GM10248 (cell line): ENCODE results near the gene TEK.

Source experiments
- CTCF ChIA-PET: fragments of 300-600 bp; sonication (Branson Sonifier 250); formaldehyde crosslinking; extraction: SDS; loops from one replicate; lab custom pipeline; 2021; ENCODE audit warnings: antibody characterized with exemption; lab: Yijun Ruan, JAX
- POLR2A ChIA-PET: fragments of 350-650 bp; sonication (Branson Sonifier 250); formaldehyde crosslinking; extraction: SDS; loops from one replicate; lab custom pipeline; 2020; ENCODE audit warnings: antibody characterized with exemption; lab: Yijun Ruan, JAX
- DNase-seq: peaks from one replicate; pipeline ENCODE4 v3.0.0; 2012; ENCODE audit errors: extremely low spot score
- CTCF ChIP-seq: IDR thresholded peaks from 2 replicates; pipeline ENCODE4 v1.5.1; 2012; ENCODE audit warnings: mild to moderate bottlenecking, low read depth; ENCODE audit errors: extremely low read depth, missing control alignments, control extremely low read depth

Gene TEK

GRCh38 chr9:27118916-27119315 is 9.9 kb downstream of the TEK start:
- DNase-seq: no peak
- ChIA-PET POLR2A (no interaction called here), CTCF (no interaction called here)
- no peak for TF ChIP-seq CTCF

- CTCF ChIA-PET: interaction anchor here (1.0 to 1.7 kb wide), 2 partner anchors 10 to 12 kb away, joined by 3 to 5 read pairs; no protein-coding TSS in a partner anchor
- no peak for TF ChIP-seq CTCF
- DNase-seq: no peak
- POLR2A ChIA-PET: no interaction called here
Measured at GRCh38 chr9:27124151-27124550, 15.1 kb downstream of the TEK start.

GRCh38 chr9:27125030-27125429 is 16.0 kb downstream of the TEK start:
- no peak for DNase-seq
- ChIA-PET POLR2A (no interaction called here), CTCF (interaction anchor here (0.9 to 1.0 kb wide), 2 partner anchors 8 to 13 kb away, joined by 3 read pairs; no protein-coding TSS in a partner anchor)
- no peak for TF ChIP-seq CTCF

- CTCF ChIA-PET: interaction anchor here (0.9 to 1.0 kb wide), 2 partner anchors 9 to 12 kb away, joined by 3 read pairs; no protein-coding TSS in a partner anchor
- DNase-seq: no peak
- POLR2A ChIA-PET: no interaction called here
- no peak for TF ChIP-seq CTCF
Measured at GRCh38 chr9:27125936-27126335, 16.9 kb downstream of the TEK start.

GRCh38 chr9:27126670-27127069 is 17.6 kb downstream of the TEK start:
- DNase-seq: no peak
- ChIA-PET CTCF (interaction anchor here (2.3 kb wide), 1 partner anchor 12 kb away, joined by 4 read pairs; no protein-coding TSS in a partner anchor), POLR2A (no interaction called here)
- no peak for TF ChIP-seq CTCF

- no peak for TF ChIP-seq CTCF
- DNase-seq: no peak
- POLR2A ChIA-PET: no interaction called here
- CTCF ChIA-PET: no interaction called here
Measured at GRCh38 chr9:27129221-27129620, 20.2 kb downstream of the TEK start.
